GM19324 (cell line): ENCODE measurements around the gene ST13.
"Not testable (repeated sequence)": the region's sequence is repeated elsewhere in the genome, so short reads cannot be mapped to it uniquely, and the experiment has no call there.

Experiments used
- ATAC-seq: cut with Tn5 transposase; IDR thresholded peaks from one replicate; pipeline ENCODE4 v1.9.1; 2021; ENCODE audit warnings: mild to moderate bottlenecking, moderate library complexity; ENCODE audit not compliant: unreplicated experiment, low FRiP score

The ST13 gene

GRCh38 chr22:40792451-40792850 is 64.0 kb downstream of the ST13 start:
- no peak for ATAC-seq

GRCh38 chr22:40791241-40791640 is 65.2 kb downstream of the ST13 start:
- no peak for ATAC-seq

GRCh38 chr22:40789131-40789530 is 67.3 kb downstream of the ST13 start:
- no peak for ATAC-seq

GRCh38 chr22:40782521-40782920 is 73.9 kb downstream of the ST13 start:
- ATAC-seq = no peak

GRCh38 chr22:40781749-40782148 is 74.7 kb downstream of the ST13 start:
- not testable (repeated sequence) for ATAC-seq
